HG03575 (cell line): ENCODE data around the gene C5orf47.

Source experiments
- ATAC-seq: cut with Tn5 transposase; IDR thresholded peaks from one replicate; pipeline ENCODE4 v1.9.1; 2021; ENCODE audit not compliant: unreplicated experiment, insufficient number of reproducible peaks, low FRiP score; ENCODE audit errors: extremely low read depth

C5orf47 gene

GRCh38 chr5:173969167-173970049, 19.6 kb upstream of the C5orf47 start:
- ATAC-seq: no peak

- no peak for ATAC-seq
Measured at GRCh38 chr5:173970878-173971650, 17.9 kb upstream of the C5orf47 start.

GRCh38 chr5:173971681-173972345, 17.2 kb upstream of the C5orf47 start:
- no peak for ATAC-seq

- ATAC-seq: no peak
Measured at GRCh38 chr5:173972607-173972924, 16.4 kb upstream of the C5orf47 start.

GRCh38 chr5:173972925-173973615, 15.9 kb upstream of the C5orf47 start:
- no peak for ATAC-seq

GRCh38 chr5:173973616-173973969, 15.4 kb upstream of the C5orf47 start:
- no peak for ATAC-seq

- ATAC-seq: no peak
Measured at GRCh38 chr5:173974688-173975239, 14.2 kb upstream of the C5orf47 start.

- ATAC-seq: no peak
Measured at GRCh38 chr5:173981185-173981761, 7.7 kb upstream of the C5orf47 start.

GRCh38 chr5:173984218-173984617, 4.8 kb upstream of the C5orf47 start:
- ATAC-seq: no peak

- no peak for ATAC-seq
Measured at GRCh38 chr5:173989432-173990082, 587 bp downstream of the C5orf47 start.

- ATAC-seq: no peak
Measured at GRCh38 chr5:173997331-173997730, 8.4 kb downstream of the C5orf47 start.

- no peak for ATAC-seq
Measured at GRCh38 chr5:173998531-173998930, 9.6 kb downstream of the C5orf47 start.

GRCh38 chr5:174000076-174000475, 11.1 kb downstream of the C5orf47 start:
- no peak for ATAC-seq

GRCh38 chr5:174003795-174004194, 14.8 kb downstream of the C5orf47 start:
- ATAC-seq: no peak

- ATAC-seq: no peak
Measured at GRCh38 chr5:174008922-174009321, 20.0 kb downstream of the C5orf47 start.

GRCh38 chr5:174010365-174010764, 21.4 kb downstream of the C5orf47 start:
- no peak for ATAC-seq

GRCh38 chr5:174011441-174011840, 22.5 kb downstream of the C5orf47 start:
- ATAC-seq: no peak
